ENCODE data around the gene GALNT10. TPM values are rescaled to one million over a fixed set of nuclear protein-coding genes. Genes with fewer than 3 reads are reported as not detected.

GALNT10 gene
- polyA plus RNA-seq, 2 of the 4 experiments (the other 2 are of a cell fraction): 110 to 156 TPM

DNA sequence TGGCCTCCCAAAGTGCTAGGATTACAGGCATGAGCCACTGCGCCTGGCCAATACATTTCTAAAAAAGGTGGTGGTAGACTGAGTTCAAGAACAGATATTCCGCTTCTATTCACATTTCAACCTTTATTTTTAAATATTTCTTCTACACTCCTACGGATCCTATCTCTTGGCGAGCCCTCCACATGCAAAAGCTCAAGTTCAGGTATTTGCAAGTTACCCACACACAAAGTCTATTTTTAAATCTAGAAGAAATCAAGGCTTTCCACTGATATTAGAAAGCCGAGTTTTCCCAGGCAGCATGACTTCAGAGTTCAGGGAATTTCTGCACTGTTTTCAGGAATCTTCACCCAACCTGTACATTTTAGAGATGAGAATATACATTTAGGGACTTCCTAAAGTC, 153.9 kb downstream of the GALNT10 start:
- FAIRE-seq (no peak), DNase-seq (ENCODE audit: low read depth in 1 of 2, low spot score in 1 of 2) (no peak), ATAC-seq (no peak)
- Histone ChIP-seq H3K4me2 (no peak overlapping the region), H3K27ac (0 out of 6 replicates have a peak overlapping the region, but pooled peaks of 1 of the 2 experiments have one; percentile 15), H3K4me1 (peaks cover 11% of the 10 kb centered on the region), H3K4me3 (no peak overlapping the region), H3K9me3 (no peaks in the 10 kb centered on the region)
- TF ChIP-seq CHD4 (IDR thresholded peaks at IDR 0.05; ENCODE audit: borderline replicate concordance) (no peak), HDAC2 (IDR thresholded peaks at IDR 0.05) (no peak), SREBF2 (IDR thresholded peaks at IDR 0.05) (no peak), HEYL (CRISPR knock-in tag; IDR thresholded peaks at IDR 0.05) (no peak), CBX8 (IDR thresholded peaks at IDR 0.05) (no peak), HOXA7 (CRISPR knock-in tag; IDR thresholded peaks at IDR 0.05) (no peak), TFCP2L1 (CRISPR knock-in tag; IDR thresholded peaks at IDR 0.05) (no peak), CEBPB (IDR thresholded peaks at IDR 0.05) (no peak), ZC3H11A (IDR thresholded peaks at IDR 0.05) (no peak), FOXS1 (CRISPR knock-in tag; IDR thresholded peaks at IDR 0.05) (no peak), HOXB5 (CRISPR knock-in tag; IDR thresholded peaks at IDR 0.05) (no peak), RNF2 (IDR thresholded peaks at IDR 0.05; ENCODE audit: borderline replicate concordance, low read depth) (no peak), EHF (CRISPR knock-in tag; IDR thresholded peaks at IDR 0.05) (no peak)
- TF ChIP-seq, protein P1, sequence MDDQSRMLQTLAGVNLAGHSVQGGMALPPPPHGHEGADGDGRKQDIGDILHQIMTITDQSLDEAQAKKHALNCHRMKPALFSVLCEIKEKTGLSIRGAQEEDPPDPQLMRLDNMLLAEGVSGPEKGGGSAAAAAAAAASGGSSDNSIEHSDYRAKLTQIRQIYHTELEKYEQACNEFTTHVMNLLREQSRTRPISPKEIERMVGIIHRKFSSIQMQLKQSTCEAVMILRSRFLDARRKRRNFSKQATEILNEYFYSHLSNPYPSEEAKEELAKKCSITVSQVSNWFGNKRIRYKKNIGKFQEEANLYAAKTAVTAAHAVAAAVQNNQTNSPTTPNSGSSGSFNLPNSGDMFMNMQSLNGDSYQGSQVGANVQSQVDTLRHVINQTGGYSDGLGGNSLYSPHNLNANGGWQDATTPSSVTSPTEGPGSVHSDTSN (IDR thresholded peaks at IDR 0.05): no peak
- TF ChIP-seq, protein P2, sequence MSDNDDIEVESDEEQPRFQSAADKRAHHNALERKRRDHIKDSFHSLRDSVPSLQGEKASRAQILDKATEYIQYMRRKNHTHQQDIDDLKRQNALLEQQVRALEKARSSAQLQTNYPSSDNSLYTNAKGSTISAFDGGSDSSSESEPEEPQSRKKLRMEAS (IDR thresholded peaks at IDR 0.05): no peak
- TF ChIP-seq, protein P3, sequence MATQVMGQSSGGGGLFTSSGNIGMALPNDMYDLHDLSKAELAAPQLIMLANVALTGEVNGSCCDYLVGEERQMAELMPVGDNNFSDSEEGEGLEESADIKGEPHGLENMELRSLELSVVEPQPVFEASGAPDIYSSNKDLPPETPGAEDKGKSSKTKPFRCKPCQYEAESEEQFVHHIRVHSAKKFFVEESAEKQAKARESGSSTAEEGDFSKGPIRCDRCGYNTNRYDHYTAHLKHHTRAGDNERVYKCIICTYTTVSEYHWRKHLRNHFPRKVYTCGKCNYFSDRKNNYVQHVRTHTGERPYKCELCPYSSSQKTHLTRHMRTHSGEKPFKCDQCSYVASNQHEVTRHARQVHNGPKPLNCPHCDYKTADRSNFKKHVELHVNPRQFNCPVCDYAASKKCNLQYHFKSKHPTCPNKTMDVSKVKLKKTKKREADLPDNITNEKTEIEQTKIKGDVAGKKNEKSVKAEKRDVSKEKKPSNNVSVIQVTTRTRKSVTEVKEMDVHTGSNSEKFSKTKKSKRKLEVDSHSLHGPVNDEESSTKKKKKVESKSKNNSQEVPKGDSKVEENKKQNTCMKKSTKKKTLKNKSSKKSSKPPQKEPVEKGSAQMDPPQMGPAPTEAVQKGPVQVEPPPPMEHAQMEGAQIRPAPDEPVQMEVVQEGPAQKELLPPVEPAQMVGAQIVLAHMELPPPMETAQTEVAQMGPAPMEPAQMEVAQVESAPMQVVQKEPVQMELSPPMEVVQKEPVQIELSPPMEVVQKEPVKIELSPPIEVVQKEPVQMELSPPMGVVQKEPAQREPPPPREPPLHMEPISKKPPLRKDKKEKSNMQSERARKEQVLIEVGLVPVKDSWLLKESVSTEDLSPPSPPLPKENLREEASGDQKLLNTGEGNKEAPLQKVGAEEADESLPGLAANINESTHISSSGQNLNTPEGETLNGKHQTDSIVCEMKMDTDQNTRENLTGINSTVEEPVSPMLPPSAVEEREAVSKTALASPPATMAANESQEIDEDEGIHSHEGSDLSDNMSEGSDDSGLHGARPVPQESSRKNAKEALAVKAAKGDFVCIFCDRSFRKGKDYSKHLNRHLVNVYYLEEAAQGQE (IDR thresholded peaks at IDR 0.05): no peak
- POLR2A ChIA-PET: no interaction called here
- 94% methylated on average over 5 of the region's 5 CpGs for WGBS (ENCODE audit: missing lambda C conversion rate)
- CTCF ChIA-PET: no interaction called here

DNA sequence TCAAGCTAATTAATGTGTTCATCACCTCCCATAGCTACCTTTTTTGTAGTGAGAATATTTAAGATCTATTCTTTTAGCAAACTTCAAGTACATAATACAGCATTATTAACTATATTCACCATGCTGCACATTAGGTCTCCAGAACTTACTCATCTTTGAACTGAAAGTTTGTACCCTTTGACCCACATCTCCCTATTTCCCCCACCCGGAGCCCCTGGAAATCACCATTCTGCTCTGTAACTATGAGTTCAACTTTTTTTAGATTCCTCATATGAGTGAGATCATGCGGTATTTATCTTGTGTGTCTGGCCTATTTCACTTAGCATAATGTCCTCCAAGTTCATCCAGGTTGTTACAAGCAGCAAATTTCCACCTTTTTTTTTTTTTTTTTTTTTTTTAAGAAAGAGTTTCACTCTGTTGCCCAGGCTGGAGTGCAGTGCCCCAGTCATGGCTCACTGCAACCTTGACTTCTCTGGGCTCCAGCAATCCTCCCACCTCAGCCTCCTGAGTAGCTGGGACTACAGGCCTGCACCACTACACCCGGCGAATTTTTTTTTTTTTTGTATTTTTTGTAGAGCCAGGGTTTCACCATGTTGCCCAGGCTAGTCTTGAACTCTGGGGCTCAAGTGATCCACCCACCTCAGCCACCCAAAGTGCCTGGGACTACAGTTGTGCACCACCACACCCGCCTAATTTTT, 154.9 kb downstream of the GALNT10 start:
- FAIRE-seq: no peak
- no peak overlapping the region for H3K4me2 ChIP-seq
- CTCF ChIA-PET: interaction anchor here (0.7 kb wide), 1 partner anchor 155 kb away, joined by 4 read pairs; the partner anchor contains the start of gene GALNT10
- ATAC-seq: no peak
- no peak overlapping the region for H3K4me3 ChIP-seq
- WGBS (ENCODE audit: missing lambda C conversion rate): 96% methylated on average over 5 of the region's 5 CpGs
- no peaks in the 10 kb centered on the region for H3K9me3 ChIP-seq
- no peak overlapping the region for H3K27ac ChIP-seq
- H3K4me1 ChIP-seq: peaks cover 11% of the 10 kb centered on the region
- POLR2A ChIA-PET: interaction anchor here (0.7 kb wide), 1 partner anchor 100 kb away, joined by 8 read pairs; no protein-coding TSS in a partner anchor
- no peak for DNase-seq (ENCODE audit: low read depth in 1 of 2, low spot score in 1 of 2)
- TF ChIP-seq HDAC2 (IDR thresholded peaks at IDR 0.05) (no peak), FOSB (CRISPR knock-in tag; IDR thresholded peaks at IDR 0.05) (no peak), EHMT2 (IDR thresholded peaks at IDR 0.05; ENCODE audit: low read depth) (no peak), HOXB13 (CRISPR knock-in tag; IDR thresholded peaks at IDR 0.05; ENCODE audit: low read depth) (no peak), ZFP36 (IDR thresholded peaks at IDR 0.05; ENCODE audit: borderline replicate concordance, partially characterized antibody) (no peak), HEYL (CRISPR knock-in tag; IDR thresholded peaks at IDR 0.05) (no peak), KDM1A (IDR thresholded peaks at IDR 0.05; ENCODE audit: low read depth) (no peak), NPAS2 (CRISPR knock-in tag; IDR thresholded peaks at IDR 0.05; ENCODE audit: borderline replicate concordance) (no peak), CBX8 (IDR thresholded peaks at IDR 0.05) (no peak), TFCP2L1 (CRISPR knock-in tag; IDR thresholded peaks at IDR 0.05) (no peak)
- TF ChIP-seq, protein P4, sequence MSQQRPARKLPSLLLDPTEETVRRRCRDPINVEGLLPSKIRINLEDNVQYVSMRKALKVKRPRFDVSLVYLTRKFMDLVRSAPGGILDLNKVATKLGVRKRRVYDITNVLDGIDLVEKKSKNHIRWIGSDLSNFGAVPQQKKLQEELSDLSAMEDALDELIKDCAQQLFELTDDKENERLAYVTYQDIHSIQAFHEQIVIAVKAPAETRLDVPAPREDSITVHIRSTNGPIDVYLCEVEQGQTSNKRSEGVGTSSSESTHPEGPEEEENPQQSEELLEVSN (IDR thresholded peaks at IDR 0.05; ENCODE audit: borderline replicate concordance, low read depth): no peak
- TF ChIP-seq, protein P2 (IDR thresholded peaks at IDR 0.05): no peak
